OCI-LY1 (cell line): ENCODE measurements around the gene HPF1.

ENCODE experiments used
- CTCF ChIP-seq: fragments of 200-600 bp; sonication (generic), shearing (Covaris generic); IDR thresholded peaks from 2 replicates; pipeline ENCODE4 v1.5.1; 2017; ENCODE audit warnings: mild to moderate bottlenecking, antibody characterized with exemption, low read length, moderate library complexity, mixed read lengths
- EZH2 ChIP-seq: fragments of 200-600 bp; sonication (generic), shearing (Covaris generic); IDR thresholded peaks from 2 replicates; pipeline ENCODE4 v1.8.0; 2017; ENCODE audit warnings: borderline replicate concordance, mixed run types, mild to moderate bottlenecking, antibody characterized with exemption, low read length, moderate library complexity, mixed read lengths

GRCh38 chr4:169745291-169745690 lies 12.5 kb downstream of the HPF1 start:
- TF ChIP-seq CTCF (no peak), EZH2 (no peak)
